D721Med (cell line): Measurements from ENCODE around the gene FGGY.

ENCODE experiments used
- DNase-seq: peaks from one replicate; pipeline ENCODE4 v3.0.0; 2011; ENCODE audit warnings: low spot score; ENCODE audit not compliant: insufficient read length
- FAIRE-seq: peaks from 2 replicates; lab custom pipeline; 2011; peaks lifted over from hg19 to GRCh38; lab: Jason Lieb, UNC
- TF ChIP-seq, protein P1 (sequence below): IDR thresholded peaks from 2 replicates; pipeline ENCODE4 v1.5.1; 2012; ENCODE audit warnings: mild to moderate bottlenecking, control low read depth; ENCODE audit not compliant: insufficient read depth; ENCODE audit errors: missing control alignments

Gene FGGY

DNA sequence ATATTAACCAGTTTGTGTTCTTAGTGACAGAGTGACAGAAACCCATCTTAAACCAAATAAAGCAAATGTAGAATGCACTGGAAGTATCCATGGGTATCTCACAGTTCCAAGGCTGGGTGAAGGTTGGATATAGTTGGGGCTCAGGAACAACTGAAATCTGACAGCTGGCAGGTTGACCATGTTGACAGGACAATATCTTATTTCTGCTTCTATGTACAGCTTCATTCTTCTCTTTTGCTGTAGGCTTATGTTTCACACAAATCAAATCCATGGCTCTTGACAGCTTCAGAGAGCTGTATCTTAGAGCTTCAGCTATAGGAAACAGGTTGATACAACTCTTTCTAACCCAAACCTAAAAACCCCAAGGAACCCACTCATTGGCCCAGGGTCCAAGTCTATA is 34.3 kb upstream of the FGGY start:
- TF ChIP-seq, protein P1, sequence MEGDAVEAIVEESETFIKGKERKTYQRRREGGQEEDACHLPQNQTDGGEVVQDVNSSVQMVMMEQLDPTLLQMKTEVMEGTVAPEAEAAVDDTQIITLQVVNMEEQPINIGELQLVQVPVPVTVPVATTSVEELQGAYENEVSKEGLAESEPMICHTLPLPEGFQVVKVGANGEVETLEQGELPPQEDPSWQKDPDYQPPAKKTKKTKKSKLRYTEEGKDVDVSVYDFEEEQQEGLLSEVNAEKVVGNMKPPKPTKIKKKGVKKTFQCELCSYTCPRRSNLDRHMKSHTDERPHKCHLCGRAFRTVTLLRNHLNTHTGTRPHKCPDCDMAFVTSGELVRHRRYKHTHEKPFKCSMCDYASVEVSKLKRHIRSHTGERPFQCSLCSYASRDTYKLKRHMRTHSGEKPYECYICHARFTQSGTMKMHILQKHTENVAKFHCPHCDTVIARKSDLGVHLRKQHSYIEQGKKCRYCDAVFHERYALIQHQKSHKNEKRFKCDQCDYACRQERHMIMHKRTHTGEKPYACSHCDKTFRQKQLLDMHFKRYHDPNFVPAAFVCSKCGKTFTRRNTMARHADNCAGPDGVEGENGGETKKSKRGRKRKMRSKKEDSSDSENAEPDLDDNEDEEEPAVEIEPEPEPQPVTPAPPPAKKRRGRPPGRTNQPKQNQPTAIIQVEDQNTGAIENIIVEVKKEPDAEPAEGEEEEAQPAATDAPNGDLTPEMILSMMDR, result no peak
- no peak for FAIRE-seq
- DNase-seq, result no peak

DNA sequence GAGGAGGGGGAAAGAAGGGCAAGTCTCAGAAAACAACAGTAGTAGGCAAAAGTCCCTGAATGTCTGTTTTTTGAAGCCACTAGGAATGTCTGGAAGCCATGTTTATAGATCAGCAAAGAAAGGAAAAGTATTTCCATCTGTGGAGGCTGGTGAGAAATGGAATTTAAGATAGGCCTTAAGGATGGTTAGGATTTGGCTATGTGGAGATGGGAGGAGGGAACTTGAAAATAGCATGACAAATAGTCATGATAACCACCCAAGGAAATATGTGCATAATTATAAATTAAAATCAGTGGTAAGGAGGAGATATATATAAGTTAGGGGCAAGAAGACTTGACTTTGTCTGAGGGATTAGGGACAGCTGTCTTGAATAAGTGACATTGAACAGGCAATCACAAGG is 33.8 kb upstream of the FGGY start:
- DNase-seq (no peak), FAIRE-seq (no peak)
- TF ChIP-seq, protein P1, result no peak

DNA sequence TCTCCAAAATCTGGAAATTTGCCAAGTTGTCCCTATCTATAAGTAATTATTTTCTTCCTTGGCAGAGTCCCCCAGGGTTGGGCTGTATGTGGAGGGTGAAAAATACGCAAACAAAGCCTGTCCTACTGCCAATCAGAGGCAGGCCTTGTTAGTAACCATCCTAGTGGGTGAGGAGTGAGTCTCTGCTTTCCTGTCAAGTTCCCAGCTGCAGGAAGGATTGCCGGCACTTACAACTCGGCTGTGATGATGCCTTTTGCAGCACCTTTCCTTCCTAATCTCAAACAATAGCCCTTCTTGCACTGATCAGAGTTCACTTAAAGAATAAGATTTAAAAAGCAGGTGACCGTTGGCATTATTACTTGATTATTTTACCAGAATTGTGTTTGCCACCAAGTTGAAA is 31.3 kb upstream of the FGGY start:
- FAIRE-seq (no peak), DNase-seq (no peak)
- TF ChIP-seq, protein P1, result no peak

DNA sequence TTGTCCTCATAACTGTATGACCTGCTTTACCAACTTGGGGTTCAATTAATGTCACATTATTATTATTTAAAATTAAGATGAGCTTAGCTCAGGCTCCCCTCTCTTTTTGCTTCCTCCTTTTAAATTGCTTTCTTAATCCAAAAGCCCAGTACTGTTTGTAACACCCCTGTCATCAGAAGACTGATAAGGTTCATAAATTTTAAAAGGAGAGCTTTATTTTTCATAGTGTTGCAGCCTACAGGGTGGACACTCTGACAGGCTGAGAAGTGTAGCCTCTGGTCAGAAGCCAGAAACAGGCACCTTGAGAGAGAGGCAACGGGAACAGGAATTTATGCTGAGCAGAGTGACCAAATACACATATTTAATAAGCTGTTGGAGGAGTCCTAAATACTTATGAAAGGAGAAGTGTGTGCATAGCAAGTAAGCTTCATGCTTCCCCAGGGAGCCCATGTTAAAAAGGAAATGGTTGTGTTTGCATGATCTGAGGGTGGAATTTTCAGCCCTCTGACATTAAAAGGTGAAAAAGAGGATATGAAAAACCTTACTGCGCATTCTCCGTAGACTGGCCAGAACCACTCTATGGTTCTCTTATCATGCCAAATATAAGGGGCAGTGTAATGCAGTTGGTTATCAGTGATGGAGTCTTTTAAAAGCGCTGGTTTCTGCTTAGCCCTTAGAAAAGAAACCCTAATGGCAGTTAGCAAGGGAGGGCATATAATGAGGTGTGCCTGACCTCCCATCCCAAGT is 30.5 kb upstream of the FGGY start:
- TF ChIP-seq, protein P1, result no peak
- DNase-seq (no peak), FAIRE-seq (no peak)

DNA sequence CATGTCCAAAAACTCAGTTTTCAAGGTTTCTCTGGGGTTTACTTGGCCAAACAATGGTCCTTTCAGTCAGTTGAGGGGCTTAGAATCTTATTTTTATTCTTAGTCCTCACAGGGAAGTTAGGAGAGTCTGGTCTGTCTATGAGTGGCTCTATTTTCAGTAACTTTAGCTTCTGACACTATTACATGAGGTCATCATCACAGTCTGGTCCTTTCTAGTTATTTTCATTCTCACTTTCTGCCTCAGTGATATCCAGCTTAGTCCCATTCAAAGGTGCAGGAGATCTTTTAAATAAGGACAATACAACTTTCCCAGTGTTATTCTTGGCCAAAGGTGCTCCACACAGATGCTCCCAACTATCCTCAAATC is 30.0 kb upstream of the FGGY start:
- TF ChIP-seq, protein P1, result no peak
- FAIRE-seq (no peak), DNase-seq (no peak)

DNA sequence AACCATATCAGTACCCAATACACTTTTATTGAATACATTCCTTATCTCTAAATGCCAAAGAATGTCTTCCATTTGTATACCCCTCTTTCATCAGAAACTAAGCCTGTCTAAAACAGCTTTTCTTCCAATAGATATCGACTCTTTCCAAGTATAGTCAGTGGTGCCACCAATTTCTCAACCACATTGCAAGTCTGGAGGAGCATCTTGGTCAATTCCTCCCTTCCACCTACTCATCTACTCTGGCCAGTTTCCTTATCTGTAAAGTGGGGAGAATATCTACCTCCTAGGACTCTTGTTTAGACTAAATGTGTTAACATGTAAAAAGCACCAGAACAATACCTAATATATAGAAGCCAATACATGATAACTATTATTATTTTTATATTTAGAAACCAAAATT is 28.5 kb upstream of the FGGY start:
- TF ChIP-seq, protein P1, result no peak
- no peak for FAIRE-seq

DNA sequence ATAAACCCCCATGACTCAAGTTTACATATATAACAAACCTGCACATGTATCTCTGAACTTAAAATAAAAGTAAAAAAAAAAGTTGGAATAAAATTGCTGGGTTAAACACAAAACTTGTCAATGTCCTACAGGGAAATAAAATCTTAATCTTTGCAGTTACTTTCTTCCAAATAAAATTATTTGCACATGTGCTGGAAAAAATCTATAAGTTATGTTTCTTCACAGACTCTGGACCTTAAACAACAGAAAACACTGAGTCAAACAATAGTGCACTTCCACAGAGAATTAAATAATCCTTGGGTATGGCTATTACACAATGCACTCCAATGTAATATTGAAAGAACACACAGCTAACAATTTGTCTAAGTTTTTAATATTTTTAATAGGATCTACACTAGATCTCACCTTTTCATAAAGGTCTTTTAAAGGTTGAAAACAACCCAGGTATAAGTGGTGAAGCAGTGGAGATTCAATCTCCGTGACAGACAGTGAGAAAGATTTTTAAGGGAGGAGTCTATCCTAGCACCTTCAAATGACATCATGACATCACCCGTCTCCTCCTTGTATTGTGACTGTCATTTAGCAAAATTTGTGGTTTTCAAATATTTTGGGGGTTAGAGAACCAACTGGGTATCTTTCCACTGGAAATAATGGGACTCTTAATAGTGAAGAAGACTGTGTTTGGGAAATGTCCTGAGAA is 25.2 kb upstream of the FGGY start:
- DNase-seq (no peak), FAIRE-seq (no peak)
- TF ChIP-seq, protein P1, result no peak

More for the DNA sequence above, 28.5 kb upstream of the FGGY start:
- no peak for DNase-seq
